Stimulated activated CD8-positive, alpha-beta memory T cell treated with anti-CD3 and anti-CD28 coated beads, Interleukin-15, amount 100 ng/mL, for 24 hours (primary cell): Measurements from ENCODE around the gene SNRPD3.
"Not testable (repeated sequence)": the region's sequence is repeated elsewhere in the genome, so short reads cannot be mapped to it uniquely, and the experiment has no call there.

Experiments used
- DNase-seq: peaks from one replicate; pipeline ENCODE4 v3.0.0-alpha.2; 2020; ENCODE audit warnings: low read depth

SNRPD3 gene

GRCh38 chr22:24614794-24615193, 59.0 kb downstream of the SNRPD3 start:
- DNase-seq = not testable (repeated sequence)

- not testable (repeated sequence) for DNase-seq
Measured at GRCh38 chr22:24621244-24621643, 65.4 kb downstream of the SNRPD3 start.

- not testable (repeated sequence) for DNase-seq
Measured at GRCh38 chr22:24622596-24622995, 66.8 kb downstream of the SNRPD3 start.
